HG03045 (cell line): ENCODE measurements around the gene FILIP1L.

Source experiments
- ATAC-seq: cut with Tn5 transposase; IDR thresholded peaks from one replicate; pipeline ENCODE4 v1.9.1; 2021; ENCODE audit warnings: mild to moderate bottlenecking, moderate library complexity; ENCODE audit not compliant: unreplicated experiment

The FILIP1L gene

GRCh38 chr3:99955773-99956562 lies 158.3 kb downstream of the FILIP1L start:
- no peak for ATAC-seq

GRCh38 chr3:99954914-99955644 lies 159.2 kb downstream of the FILIP1L start:
- ATAC-seq = no peak

- no peak for ATAC-seq
Observed at GRCh38 chr3:99953596-99953995, 160.7 kb downstream of the FILIP1L start.

- ATAC-seq = no peak
Observed at GRCh38 chr3:99952306-99952705, 162.0 kb downstream of the FILIP1L start.

- ATAC-seq = no peak
Observed at GRCh38 chr3:99951701-99952100, 162.6 kb downstream of the FILIP1L start.

- no peak for ATAC-seq
Observed at GRCh38 chr3:99950921-99951320, 163.4 kb downstream of the FILIP1L start.

GRCh38 chr3:99949956-99950670 lies 164.2 kb downstream of the FILIP1L start:
- no peak for ATAC-seq

GRCh38 chr3:99948467-99949089 lies 165.7 kb downstream of the FILIP1L start:
- no peak for ATAC-seq

- ATAC-seq = no peak
Observed at GRCh38 chr3:99947356-99947755, 166.9 kb downstream of the FILIP1L start.

- no peak for ATAC-seq
Observed at GRCh38 chr3:99945328-99945995, 168.8 kb downstream of the FILIP1L start.

GRCh38 chr3:99943931-99944761 lies 170.2 kb downstream of the FILIP1L start:
- ATAC-seq = no peak

- ATAC-seq = no peak
Observed at GRCh38 chr3:99941211-99941610, 173.1 kb downstream of the FILIP1L start.

GRCh38 chr3:99940350-99940749 lies 174.0 kb downstream of the FILIP1L start:
- ATAC-seq = no peak

- no peak for ATAC-seq
Observed at GRCh38 chr3:99939876-99940275, 174.4 kb downstream of the FILIP1L start.

GRCh38 chr3:99938270-99938911 lies 175.9 kb downstream of the FILIP1L start:
- ATAC-seq = no peak

GRCh38 chr3:99934975-99935797 lies 179.1 kb downstream of the FILIP1L start:
- ATAC-seq = no peak

GRCh38 chr3:99933971-99934750 lies 180.1 kb downstream of the FILIP1L start:
- no peak for ATAC-seq

GRCh38 chr3:99931059-99931458 lies 183.2 kb downstream of the FILIP1L start:
- no peak for ATAC-seq
